Sigmoid colon (tissue), 7 donors: Measurements from ENCODE around the gene HRK. TPM values are rescaled to one million over a fixed set of nuclear protein-coding genes. Genes with fewer than 3 reads are reported as not detected.

Experiments
- DNase-seq: peaks from one replicate; pipeline ENCODE4 v3.0.0-alpha.2; 2019
- H3K27ac ChIP-seq, 4 donors: fragments of 200-600 bp; sonication (generic); one replicate each; pipeline ENCODE4 v1.5.1; 2016 to 2019; ENCODE audit warnings: mild to moderate bottlenecking in 1 of 4
- H3K27me3 ChIP-seq, 3 donors: fragments of 200-600 bp; sonication (generic); one replicate each; pipeline ENCODE4 v1.5.1; 2019; ENCODE audit warnings: mild to moderate bottlenecking in 1 of 3
- H3K36me3 ChIP-seq, 4 donors: fragments of 200-600 bp; sonication (generic); one replicate each; pipeline ENCODE4 v1.5.1; 2016 to 2019
- H3K4me1 ChIP-seq, 4 donors: fragments of 200-600 bp; sonication (generic); one replicate each; pipeline ENCODE4 v1.5.1; 2017 to 2019
- H3K4me3 ChIP-seq, 4 donors: fragments of 200-600 bp; sonication (generic); one replicate each; pipeline ENCODE4 v1.5.1; 2017 to 2019; ENCODE audit warnings: mild to moderate bottlenecking in 2 of 4, moderate library complexity in 1 of 4
- H3K9me3 ChIP-seq, 4 donors: fragments of 200-600 bp in 3 of 4; sonication (generic) in 3 of 4; one replicate each; pipeline versions ENCODE4 v1.5.1 to v1.6.1; 2013 to 2019
- CTCF ChIP-seq, 4 experiments: fragments of 450-650 bp in 3 of 4; fragments of 200-600 bp in 1 of 4; IDR thresholded peaks; one replicate each; pipeline ENCODE4 v1.5.1; 2016 to 2019; ENCODE audit warnings: antibody characterized with exemption in 4 of 4, mild to moderate bottlenecking in 3 of 4, moderate library complexity in 2 of 4
- EP300 ChIP-seq, 4 donors: sonication (generic); formaldehyde crosslinking; IDR thresholded peaks; one replicate each; pipeline ENCODE4 v1.6.1; 2017; ENCODE audit warnings: antibody characterized with exemption in 4 of 4
- POLR2A ChIP-seq, 2 donors: fragments of 450-650 bp; IDR thresholded peaks; one replicate each; pipeline ENCODE4 v1.6.1; 2016; ENCODE audit warnings: antibody characterized with exemption in 2 of 2, mild to moderate bottlenecking in 2 of 2, moderate library complexity in 2 of 2
- POLR2AphosphoS5 ChIP-seq, 4 donors: sonication (generic); formaldehyde crosslinking; IDR thresholded peaks; one replicate each; pipeline ENCODE4 v1.6.1; 2017; ENCODE audit warnings: antibody characterized with exemption in 4 of 4
- WGBS, 2 donors: extraction: QIAGEN DNeasy Blood & Tissue Kit; methylation state at CpG; one replicate each; pipeline ENCODE4 v1.1.7; 2013; 5-methylcytosine and 5-hydroxymethylcytosine counted together
- intact Hi-C: fragments of 100-400 bp; cut with DNase I; formaldehyde crosslinking; loops from one replicate; pipeline ENCODE4 v1.15.1; 2023
- polyA plus RNA-seq, 3 donors: library from polyadenylated mRNA; stranded (reverse); fragments of 200-250 nt; gene quantifications; one replicate each; pipeline ENCODE4 v1.2.3, GENCODE V29; 2013
- total RNA-seq, 4 donors: library from RNA; depleted of rRNA; stranded (reverse); fragments of >200 nt; gene quantifications; one replicate each; pipeline ENCODE4 v1.1.0, GENCODE V29; 2016
- donor health status: healthy with polysubstance abuse.
- donor health status: Bipolar disorder and iron deficiency.
- donor health status: healthy.

HRK gene
- total and polyA plus RNA-seq, 7 donors, result under 0.01 to 0.92 (median 0.19) TPM; not detected in 3

GRCh38 chr12:116849216-116849615, 32.0 kb downstream of the HRK start:
- no peak for TF ChIP-seq POLR2A (IDR thresholded peaks at IDR 0.05)
- TF ChIP-seq CTCF (IDR thresholded peaks at IDR 0.05), result no peak
- no peak for TF ChIP-seq POLR2AphosphoS5 (IDR thresholded peaks at IDR 0.05)
- no peak for TF ChIP-seq EP300 (IDR thresholded peaks at IDR 0.05)
- Histone ChIP-seq H3K36me3 (no peaks in the 10 kb centered on the region), H3K4me3 (no peak overlapping the region), H3K4me1 (no peaks in the 10 kb centered on the region), H3K27ac (no peak overlapping the region), H3K27me3 (peaks cover 0 to 17% (median 0%) of the 10 kb centered on the region in 3 donors), H3K9me3 (no peaks in the 10 kb centered on the region)
- intact Hi-C loops, result no loop called here
- DNase-seq, result no peak
- WGBS, 2 donors, result 95 to 96% methylated on average over 23 of the region's 23 CpGs

- no peak overlapping the region for H3K27ac ChIP-seq
- no peaks in the 10 kb centered on the region for H3K27me3 ChIP-seq
- TF ChIP-seq CTCF (IDR thresholded peaks at IDR 0.05) (no peak), POLR2AphosphoS5 (IDR thresholded peaks at IDR 0.05) (no peak), EP300 (IDR thresholded peaks at IDR 0.05) (no peak), POLR2A (IDR thresholded peaks at IDR 0.05) (no peak)
- WGBS, 2 donors, result 92 to 97% methylated on average over 6 of the region's 6 CpGs
- no peaks in the 10 kb centered on the region for H3K9me3 ChIP-seq
- DNase-seq, result no peak
- H3K4me3 ChIP-seq, result no peak overlapping the region
- H3K4me1 ChIP-seq, result no peaks in the 10 kb centered on the region
- intact Hi-C loops, result no loop called here
- no peaks in the 10 kb centered on the region for H3K36me3 ChIP-seq
Observed at GRCh38 chr12:116843085-116843484, 38.2 kb downstream of the HRK start.

GRCh38 chr12:116839287-116839830, 41.9 kb downstream of the HRK start:
- 88 to 97% methylated on average over 3 of the region's 3 CpGs for WGBS, 2 donors
- Histone ChIP-seq H3K36me3 (no peaks in the 10 kb centered on the region), H3K4me3 (no peak overlapping the region), H3K9me3 (no peaks in the 10 kb centered on the region), H3K27me3 (no peaks in the 10 kb centered on the region), H3K27ac (no peak overlapping the region), H3K4me1 (no peaks in the 10 kb centered on the region)
- DNase-seq, result no peak
- no peak for TF ChIP-seq POLR2A (IDR thresholded peaks at IDR 0.05)
- no peak for TF ChIP-seq EP300 (IDR thresholded peaks at IDR 0.05)
- TF ChIP-seq CTCF (IDR thresholded peaks at IDR 0.05), result no peak
- no peak for TF ChIP-seq POLR2AphosphoS5 (IDR thresholded peaks at IDR 0.05)
- intact Hi-C loops, result no loop called here

- intact Hi-C loops, result no loop called here
- H3K9me3 ChIP-seq, result no peaks in the 10 kb centered on the region
- no peak overlapping the region for H3K4me3 ChIP-seq
- H3K36me3 ChIP-seq, result no peaks in the 10 kb centered on the region
- TF ChIP-seq POLR2A (IDR thresholded peaks at IDR 0.05), result no peak
- TF ChIP-seq POLR2AphosphoS5 (IDR thresholded peaks at IDR 0.05), result no peak
- TF ChIP-seq EP300 (IDR thresholded peaks at IDR 0.05), result no peak
- TF ChIP-seq CTCF (IDR thresholded peaks at IDR 0.05), result no peak
- H3K27ac ChIP-seq, result no peak overlapping the region
- WGBS, 2 donors, result 69 to 87% methylated on average over 4 of the region's 4 CpGs
- H3K4me1 ChIP-seq, result no peaks in the 10 kb centered on the region
- DNase-seq, result no peak
- no peaks in the 10 kb centered on the region for H3K27me3 ChIP-seq
Observed at GRCh38 chr12:116838365-116838764, 42.9 kb downstream of the HRK start.

- Histone ChIP-seq H3K9me3 (no peaks in the 10 kb centered on the region), H3K27me3 (no peaks in the 10 kb centered on the region), H3K4me3 (no peak overlapping the region), H3K4me1 (no peaks in the 10 kb centered on the region), H3K27ac (no peak overlapping the region), H3K36me3 (no peaks in the 10 kb centered on the region)
- intact Hi-C loops, result no loop called here
- 85 to 91% methylated on average over 9 of the region's 9 CpGs for WGBS, 2 donors
- TF ChIP-seq POLR2A (IDR thresholded peaks at IDR 0.05) (no peak), EP300 (IDR thresholded peaks at IDR 0.05) (no peak), CTCF (IDR thresholded peaks at IDR 0.05) (no peak), POLR2AphosphoS5 (IDR thresholded peaks at IDR 0.05) (no peak)
- no peak for DNase-seq
Observed at GRCh38 chr12:116837097-116837496, 44.1 kb downstream of the HRK start.
